ENCODE results near the gene UBE2E2.
"Not testable (repeated sequence)": the region's sequence is repeated elsewhere in the genome, so short reads cannot be mapped to it uniquely, and the experiment has no call there.

The UBE2E2 gene

DNA sequence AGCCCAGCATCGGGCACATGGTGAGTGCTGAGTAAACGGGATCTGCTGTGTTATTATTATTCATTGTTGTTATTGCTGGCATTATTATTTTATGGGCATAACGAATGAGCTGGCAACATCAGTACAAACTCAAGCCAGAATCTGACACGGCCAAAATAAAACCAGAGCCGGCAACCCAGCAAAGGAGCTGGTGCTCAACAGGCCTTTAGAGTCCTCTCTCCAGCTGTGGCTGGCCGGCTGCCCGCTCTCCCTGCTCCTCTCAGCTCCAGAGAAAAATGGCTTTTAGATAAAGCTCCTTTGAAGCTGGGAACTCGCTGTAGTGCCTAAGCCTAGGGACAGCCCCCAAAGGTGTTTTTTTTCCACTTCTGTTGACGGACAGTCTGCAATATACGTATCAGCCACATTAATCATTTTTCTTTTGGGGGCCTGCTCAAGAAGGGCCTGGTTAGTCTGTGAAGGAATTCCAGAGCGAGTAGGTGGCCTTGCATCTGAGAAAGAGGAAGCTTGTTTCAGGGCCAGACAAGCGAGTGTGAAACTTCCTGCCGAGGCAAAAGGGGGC, 408.7 kb downstream of the UBE2E2 start:
- H3K27ac Mint-ChIP-seq = no peak overlapping the region
- H3K9me3 Mint-ChIP-seq (ENCODE audit: low read depth) = no peaks in the 10 kb centered on the region

DNA sequence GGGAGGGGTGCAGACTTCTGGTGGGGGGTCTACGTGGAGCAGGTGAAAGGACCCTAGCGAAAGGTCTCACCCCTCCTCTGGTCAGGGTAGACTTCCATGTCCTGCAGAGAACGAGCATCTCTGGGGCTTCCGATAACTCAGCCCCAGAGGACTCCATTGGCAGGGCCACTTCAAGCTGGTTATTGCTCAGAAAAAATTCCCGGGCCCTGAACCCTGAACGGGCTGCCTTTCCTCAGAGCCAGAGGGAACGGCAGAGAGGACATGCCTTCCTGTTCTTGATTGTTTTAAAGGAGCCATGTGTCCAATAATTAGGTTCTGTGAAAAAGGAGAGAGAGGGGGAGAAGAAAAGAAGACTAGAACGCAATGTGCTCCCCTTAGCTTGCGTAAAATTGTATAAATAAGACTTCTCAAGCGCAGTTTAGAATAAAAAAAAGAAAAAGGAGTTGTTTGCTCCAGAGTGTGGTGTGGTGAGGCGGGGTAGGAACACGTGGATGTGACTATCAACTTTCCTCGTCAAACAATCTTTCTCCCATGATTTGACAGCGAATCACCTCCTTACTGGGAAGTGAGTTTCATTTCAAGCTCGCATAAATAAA, 409.3 kb downstream of the UBE2E2 start:
- H3K4me3 Mint-ChIP-seq = no peak overlapping the region
- no peak overlapping the region for H3K27ac Mint-ChIP-seq

More for the DNA sequence above, 408.7 kb downstream of the UBE2E2 start:
- H3K4me1 Mint-ChIP-seq (ENCODE audit: low read depth) = peaks cover 2% of the 10 kb centered on the region
- no peaks in the 10 kb centered on the region for H3K27me3 Mint-ChIP-seq
- no peak overlapping the region for H3K4me3 Mint-ChIP-seq
- H3K36me3 Mint-ChIP-seq = no peaks in the 10 kb centered on the region

DNA sequence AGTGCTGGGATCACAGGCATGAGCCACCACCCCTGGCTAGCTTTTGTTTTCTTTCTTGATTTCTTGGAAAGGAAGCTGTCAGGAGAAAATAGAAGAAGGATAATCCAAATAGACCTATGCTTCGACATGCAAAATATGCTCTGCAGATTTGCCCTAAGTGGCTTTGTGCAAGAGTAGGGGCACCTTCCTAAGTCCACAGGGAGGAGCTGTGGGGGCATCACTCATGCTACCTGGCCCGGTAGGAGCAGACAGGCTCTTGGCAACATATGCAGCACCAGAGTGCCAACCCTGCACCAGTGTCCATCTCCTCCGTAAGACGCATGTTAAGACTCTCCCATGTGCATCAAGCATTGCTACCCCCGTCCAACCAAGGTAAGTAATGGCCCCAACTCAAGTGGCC, 411.9 kb downstream of the UBE2E2 start:
- no peak overlapping the region for H3K4me3 Mint-ChIP-seq
- peaks cover 12% of the 10 kb centered on the region for H3K4me1 Mint-ChIP-seq (ENCODE audit: low read depth)
- no peaks in the 10 kb centered on the region for H3K27me3 Mint-ChIP-seq
- no peaks in the 10 kb centered on the region for H3K9me3 Mint-ChIP-seq (ENCODE audit: low read depth)
- H3K36me3 Mint-ChIP-seq = peaks cover 3% of the 10 kb centered on the region
- no peak overlapping the region for H3K27ac Mint-ChIP-seq

More for the DNA sequence above, 409.3 kb downstream of the UBE2E2 start:
- Mint-ChIP-seq H3K9me3 (ENCODE audit: low read depth) (no peaks in the 10 kb centered on the region), H3K4me1 (ENCODE audit: low read depth) (peaks cover 8% of the 10 kb centered on the region), H3K36me3 (no peaks in the 10 kb centered on the region), H3K27me3 (no peaks in the 10 kb centered on the region)

DNA sequence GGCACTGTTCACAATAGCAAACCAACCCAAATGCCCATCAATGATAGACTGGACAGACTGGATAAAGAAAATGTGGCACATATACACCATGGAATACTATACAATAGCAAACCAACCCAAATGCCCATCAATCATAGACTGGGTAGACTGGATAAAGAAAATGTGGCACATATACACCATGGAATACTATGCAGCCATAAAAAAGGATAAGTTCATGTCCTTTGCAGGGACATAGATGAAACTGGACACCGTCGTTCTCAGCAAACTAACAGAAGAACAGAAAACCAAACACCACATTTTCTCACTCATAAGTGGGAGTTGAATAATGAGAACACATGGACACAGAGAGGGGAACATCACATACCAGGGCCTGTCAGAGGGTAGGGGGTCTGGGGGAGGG, 415.3 kb downstream of the UBE2E2 start:
- H3K36me3 Mint-ChIP-seq; H3K9me3 Mint-ChIP-seq (ENCODE audit: low read depth); H3K27ac Mint-ChIP-seq; H3K27me3 Mint-ChIP-seq; H3K4me3 Mint-ChIP-seq: not testable (repeated sequence)
- H3K4me1 Mint-ChIP-seq (ENCODE audit: low read depth) = peaks cover 12% of the 10 kb centered on the region

DNA sequence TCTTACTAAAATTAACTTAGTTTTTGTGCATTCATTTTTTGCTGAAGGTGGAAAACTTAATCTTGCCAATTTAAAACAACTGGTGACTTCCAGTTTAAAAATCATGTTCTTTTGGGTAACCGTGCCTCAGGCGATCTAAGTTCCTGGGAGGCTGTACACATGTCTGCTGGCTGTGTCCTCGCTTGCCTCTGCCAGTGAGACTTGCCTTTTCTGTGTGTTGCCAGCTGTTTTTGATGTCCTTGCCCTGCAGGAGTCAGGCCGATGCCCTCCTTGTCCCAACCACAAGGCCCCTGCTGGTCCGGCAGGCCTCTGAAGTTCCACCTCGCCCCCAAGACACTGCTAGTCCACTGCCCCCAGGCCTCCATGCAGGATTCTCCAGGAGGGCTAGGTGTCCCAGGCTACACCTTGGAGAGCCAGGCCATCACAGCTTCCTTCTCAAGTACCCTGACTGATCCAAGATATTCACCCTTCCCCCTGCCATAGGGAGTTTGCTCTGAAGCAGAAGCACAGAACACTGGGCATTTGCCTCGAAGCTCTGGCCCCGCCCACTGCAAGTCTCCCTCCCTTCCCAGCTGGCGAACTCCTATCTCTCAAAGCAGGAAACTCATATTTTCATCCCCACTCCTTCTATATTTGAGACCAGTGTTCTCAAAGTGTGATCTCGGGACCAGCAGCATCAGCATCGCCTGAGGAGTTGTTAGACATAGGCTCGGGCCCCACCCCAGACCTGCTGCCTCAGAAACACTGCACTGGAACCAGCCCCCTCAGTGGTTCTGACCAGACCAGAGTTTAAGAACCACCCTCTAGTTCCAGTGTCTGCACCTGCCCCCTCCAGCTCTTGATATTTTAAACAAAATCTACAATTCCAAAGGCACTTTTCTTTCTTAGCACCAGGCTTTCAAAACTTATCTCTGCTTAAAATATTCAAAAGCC, 416.8 kb downstream of the UBE2E2 start:
- Mint-ChIP-seq H3K4me1 (ENCODE audit: low read depth) (peaks cover 12% of the 10 kb centered on the region), H3K9me3 (ENCODE audit: low read depth) (peaks cover 14% of the 10 kb centered on the region), H3K27ac (no peak overlapping the region), H3K27me3 (no peaks in the 10 kb centered on the region), H3K36me3 (peaks cover 14% of the 10 kb centered on the region), H3K4me3 (no peak overlapping the region)

DNA sequence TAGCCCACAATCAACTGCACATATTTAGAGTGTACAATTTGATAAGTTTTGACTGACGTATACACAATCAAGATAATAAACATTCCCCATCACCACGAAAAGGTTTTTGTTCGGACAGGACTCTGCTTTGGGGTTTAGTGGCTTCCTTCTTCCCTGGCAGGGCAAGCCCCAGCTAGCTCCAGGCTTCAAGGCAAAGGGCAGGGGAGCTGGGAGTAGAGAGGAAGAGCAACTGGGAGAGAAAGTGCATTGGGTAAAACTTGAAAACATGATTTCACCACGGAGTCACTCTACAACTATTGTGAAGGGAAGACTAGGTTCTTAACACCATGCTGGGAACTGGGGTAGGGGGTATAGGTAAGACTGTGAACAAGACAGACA, 417.5 kb downstream of the UBE2E2 start:
- Mint-ChIP-seq H3K4me3 (no peak overlapping the region), H3K4me1 (ENCODE audit: low read depth) (peaks cover 12% of the 10 kb centered on the region), H3K27me3 (no peaks in the 10 kb centered on the region), H3K9me3 (ENCODE audit: low read depth) (peaks cover 14% of the 10 kb centered on the region), H3K36me3 (peaks cover 14% of the 10 kb centered on the region), H3K27ac (no peak overlapping the region)

DNA sequence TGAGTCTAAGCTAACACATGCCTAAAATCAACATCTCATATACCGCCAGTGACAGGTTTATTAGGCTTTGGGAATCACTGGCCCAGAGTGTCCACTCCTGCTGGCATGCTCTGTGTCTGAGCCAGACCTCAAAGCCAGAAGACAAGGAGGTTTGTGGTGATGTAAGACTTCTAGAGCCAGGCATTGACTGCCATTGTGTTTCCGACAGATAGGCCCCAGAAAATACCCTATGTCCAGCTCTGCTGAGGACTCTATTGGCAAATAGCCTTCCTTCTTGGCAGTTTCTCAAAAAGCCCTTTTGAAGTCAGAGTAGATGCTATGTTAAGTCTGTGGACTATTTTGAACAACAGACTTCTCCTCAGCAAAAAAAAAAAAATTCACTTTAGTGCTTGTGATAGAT, 420.7 kb downstream of the UBE2E2 start:
- no peaks in the 10 kb centered on the region for H3K4me1 Mint-ChIP-seq (ENCODE audit: low read depth)
- peaks cover 10% of the 10 kb centered on the region for H3K36me3 Mint-ChIP-seq
- H3K4me3 Mint-ChIP-seq = no peak overlapping the region
- H3K27ac Mint-ChIP-seq = no peak overlapping the region
- peaks cover 14% of the 10 kb centered on the region for H3K9me3 Mint-ChIP-seq (ENCODE audit: low read depth)
- H3K27me3 Mint-ChIP-seq = peaks cover 2% of the 10 kb centered on the region

DNA sequence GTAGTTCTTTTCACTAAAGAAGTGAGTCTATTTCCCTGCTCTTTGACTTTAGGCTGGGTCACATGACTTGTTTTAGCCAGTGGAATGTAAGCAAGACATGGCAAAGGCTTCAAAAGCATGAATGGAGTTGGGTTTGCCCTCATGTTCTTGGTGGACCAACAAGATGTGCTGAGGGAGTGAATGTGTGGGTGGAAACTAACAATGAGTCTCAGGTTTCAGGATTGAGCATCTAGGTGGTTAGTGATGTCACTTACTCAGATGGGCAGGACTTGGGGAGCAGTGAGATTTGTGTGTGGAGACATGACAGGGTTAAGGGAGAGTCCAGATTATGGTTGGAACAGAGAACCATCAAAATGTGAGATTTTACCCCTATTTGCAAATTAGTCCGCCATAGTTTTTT, 421.2 kb downstream of the UBE2E2 start:
- Mint-ChIP-seq H3K4me1 (ENCODE audit: low read depth) (no peaks in the 10 kb centered on the region), H3K9me3 (ENCODE audit: low read depth) (peaks cover 14% of the 10 kb centered on the region), H3K36me3 (peaks cover 10% of the 10 kb centered on the region), H3K4me3 (no peak overlapping the region), H3K27me3 (peaks cover 2% of the 10 kb centered on the region), H3K27ac (no peak overlapping the region)

DNA sequence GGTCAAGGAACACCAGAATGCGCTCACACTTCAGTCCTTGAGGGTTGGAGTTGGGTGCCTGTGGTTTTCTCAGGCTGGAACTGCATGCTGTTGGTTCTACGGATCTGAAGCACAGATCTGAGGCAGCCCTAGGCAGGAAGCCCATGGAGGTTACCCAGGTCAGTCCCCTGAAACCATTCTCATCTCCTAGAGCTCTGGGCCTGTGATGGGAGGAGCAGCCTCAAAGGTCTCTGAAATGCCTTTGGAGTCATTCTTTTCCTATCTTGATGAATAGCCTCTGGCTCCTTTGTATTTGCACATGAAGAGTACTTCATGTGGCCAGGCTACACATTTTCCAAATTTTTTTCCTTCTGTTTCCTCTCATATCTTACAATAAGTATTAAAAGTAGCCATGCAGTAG, 423.3 kb downstream of the UBE2E2 start:
- H3K4me3 Mint-ChIP-seq = no peak overlapping the region
- H3K27me3 Mint-ChIP-seq = peaks cover 5% of the 10 kb centered on the region
- H3K4me1 Mint-ChIP-seq (ENCODE audit: low read depth) = no peaks in the 10 kb centered on the region
- H3K9me3 Mint-ChIP-seq (ENCODE audit: low read depth) = peaks cover 14% of the 10 kb centered on the region
- peaks cover 8% of the 10 kb centered on the region for H3K36me3 Mint-ChIP-seq
- no peak overlapping the region for H3K27ac Mint-ChIP-seq

DNA sequence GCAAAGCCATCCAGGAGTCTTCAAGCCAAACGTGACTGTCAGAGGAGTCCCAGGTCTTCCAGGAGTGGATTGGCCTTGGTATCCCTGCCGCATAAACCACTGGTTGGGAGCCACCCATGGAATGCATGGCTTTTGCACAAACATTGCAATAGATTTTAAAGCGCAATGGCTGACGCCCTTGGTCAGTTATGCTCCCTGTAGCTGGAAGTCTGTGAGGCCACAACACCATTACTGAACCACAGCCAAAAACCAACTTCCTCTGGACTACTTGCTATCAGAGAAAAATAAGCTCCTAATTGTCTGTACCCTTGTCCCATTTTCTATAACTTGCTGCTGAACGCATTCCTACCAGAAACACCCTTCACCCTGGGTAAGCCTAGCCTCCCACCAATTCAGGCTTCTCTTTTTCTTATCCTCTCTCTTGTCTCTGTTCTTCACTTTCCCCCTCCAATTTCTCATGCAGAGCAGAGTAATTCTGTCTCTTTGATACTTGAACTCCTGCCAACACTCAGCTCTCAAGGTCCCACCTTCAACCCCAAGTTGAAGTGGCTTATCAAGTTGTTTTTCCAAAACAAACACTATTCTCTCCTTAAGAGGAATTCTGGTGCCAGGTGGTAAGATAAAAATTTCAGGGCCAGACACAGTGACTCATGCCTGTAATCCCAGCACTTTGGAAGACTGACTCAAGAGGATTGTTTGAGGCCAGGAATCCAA, 426.2 kb downstream of the UBE2E2 start:
- Mint-ChIP-seq H3K27ac (no peak overlapping the region), H3K27me3 (peaks cover 5% of the 10 kb centered on the region), H3K4me1 (ENCODE audit: low read depth) (no peaks in the 10 kb centered on the region), H3K4me3 (no peak overlapping the region), H3K9me3 (ENCODE audit: low read depth) (peaks cover 6% of the 10 kb centered on the region), H3K36me3 (peaks cover 3% of the 10 kb centered on the region)

DNA sequence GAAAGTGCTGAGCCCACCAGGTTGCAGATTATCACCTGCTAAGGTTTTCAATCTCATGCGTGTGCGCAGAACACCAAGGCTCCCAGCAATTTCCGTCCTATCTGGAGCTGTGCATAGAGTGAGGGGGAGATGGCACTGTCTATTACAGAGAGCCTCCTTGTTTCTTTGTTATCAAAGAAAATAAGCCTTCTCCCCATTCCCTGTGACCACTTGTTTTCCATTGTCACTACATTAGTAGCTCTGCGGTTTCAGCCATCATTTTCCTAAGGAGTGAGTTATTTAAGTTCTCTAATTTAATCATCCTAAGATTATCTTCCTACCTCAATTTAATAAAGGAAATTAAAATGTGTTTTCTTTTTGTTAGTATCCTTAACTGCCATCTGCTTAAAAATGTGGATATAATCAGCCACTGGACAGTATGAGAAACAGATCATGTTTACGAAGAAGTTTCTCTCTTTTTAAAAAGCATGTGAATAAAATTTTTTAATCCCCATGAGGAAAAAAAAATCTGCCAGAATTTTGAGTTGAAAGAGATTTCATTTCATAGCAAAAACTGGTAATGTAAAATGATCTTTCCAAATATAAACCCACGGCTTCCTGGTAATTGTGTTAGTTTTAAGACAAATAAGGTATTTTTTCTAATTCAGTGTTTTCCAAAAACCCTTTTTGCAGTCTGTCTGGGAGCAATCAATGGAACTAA, 430.3 kb downstream of the UBE2E2 start:
- Mint-ChIP-seq H3K27me3 (peaks cover 3% of the 10 kb centered on the region), H3K27ac (no peak overlapping the region), H3K4me1 (ENCODE audit: low read depth) (no peaks in the 10 kb centered on the region), H3K9me3 (ENCODE audit: low read depth) (no peaks in the 10 kb centered on the region), H3K4me3 (no peak overlapping the region), H3K36me3 (no peaks in the 10 kb centered on the region)

DNA sequence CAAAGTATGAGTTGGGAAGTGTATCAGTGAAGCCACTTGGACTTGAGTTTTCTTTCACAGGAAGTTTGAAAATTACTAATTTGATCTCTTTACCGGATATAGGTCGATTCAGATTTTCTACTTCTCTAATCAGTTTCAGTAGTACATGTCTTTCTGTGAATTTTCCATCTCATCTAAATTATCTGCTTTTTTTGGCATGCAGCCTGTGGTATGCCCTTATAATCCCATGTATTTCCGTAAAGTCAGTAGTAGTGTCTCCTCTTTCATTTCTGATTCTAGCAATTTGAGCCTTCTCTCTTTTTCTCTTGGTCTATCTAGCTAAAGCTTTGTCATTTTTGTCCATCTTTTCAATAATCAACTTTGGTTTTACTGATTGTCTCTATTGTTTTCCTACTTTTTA, 434.2 kb downstream of the UBE2E2 start:
- no peaks in the 10 kb centered on the region for H3K27me3 Mint-ChIP-seq
- no peak overlapping the region for H3K4me3 Mint-ChIP-seq
- H3K4me1 Mint-ChIP-seq (ENCODE audit: low read depth) = no peaks in the 10 kb centered on the region
- H3K36me3 Mint-ChIP-seq = no peaks in the 10 kb centered on the region
- H3K9me3 Mint-ChIP-seq (ENCODE audit: low read depth) = no peaks in the 10 kb centered on the region
- H3K27ac Mint-ChIP-seq = no peak overlapping the region

DNA sequence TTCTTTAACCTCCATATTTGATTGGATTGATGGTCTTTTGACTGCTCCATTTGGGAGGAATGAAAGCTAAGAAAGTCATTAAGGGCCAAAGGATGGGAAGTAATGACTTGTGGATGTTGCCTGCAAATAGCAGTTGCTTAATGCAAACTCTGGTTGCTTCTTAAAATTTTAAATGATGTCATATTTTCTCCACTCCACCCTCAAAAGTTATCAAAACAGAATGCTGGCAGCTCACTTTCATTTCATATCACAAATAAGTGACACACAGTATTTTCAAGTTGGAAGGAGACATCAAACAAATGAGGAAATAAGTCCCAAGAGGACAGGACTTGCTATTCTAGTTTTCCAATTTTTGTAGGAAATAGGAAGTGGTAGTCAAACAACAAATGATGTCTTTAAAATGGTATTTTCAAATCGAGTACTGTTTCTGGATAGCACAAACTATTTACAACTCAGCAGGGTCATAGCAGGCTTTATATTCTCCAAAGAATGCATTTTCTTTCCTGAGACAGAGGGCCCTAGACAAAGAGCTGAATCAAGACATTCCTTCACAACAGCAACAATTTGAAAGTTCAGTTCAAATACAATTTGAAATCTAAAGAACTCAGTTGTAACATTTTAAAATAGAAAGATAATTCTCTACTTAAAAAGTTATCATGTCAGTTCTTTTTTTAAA, 437.5 kb downstream of the UBE2E2 start:
- no peaks in the 10 kb centered on the region for H3K27me3 Mint-ChIP-seq
- H3K4me3 Mint-ChIP-seq = no peak overlapping the region
- peaks cover 4% of the 10 kb centered on the region for H3K9me3 Mint-ChIP-seq (ENCODE audit: low read depth)
- H3K36me3 Mint-ChIP-seq = no peaks in the 10 kb centered on the region
- H3K4me1 Mint-ChIP-seq (ENCODE audit: low read depth) = no peaks in the 10 kb centered on the region
- no peak overlapping the region for H3K27ac Mint-ChIP-seq
